Smooth muscle cell of bladder (primary cell): ENCODE measurements around the gene PAK3. TPM values are rescaled to one million over a fixed set of nuclear protein-coding genes. Genes with fewer than 3 reads are reported as not detected.

ENCODE experiments used
- total RNA-seq: library from RNA; depleted of rRNA; stranded (reverse); fragments of >200 nt; gene quantifications from 2 replicates; pipeline ENCODE4 v1.2.3, GENCODE V29; 2014

Gene PAK3
- total RNA-seq = 1.6 TPM in 2 replicates

GRCh38 chrX:111095974-111096895 lies at the start of gene PAK3:
PAK3 (plus strand) TSS chrX:111096191; CDS start chrX:111123104, 26,913 bp downstream.

GRCh38 chrX:111270339-111270738 lies 174.3 kb downstream of the PAK3 start, which contains the start of gene CAPN6:
CAPN6 (minus strand) TSS chrX:111270483; CDS start chrX:111263936, 6,547 bp downstream.

Other genes starting within 250 kb of the PAK3 start
- not detected in 2 replicates for gene CAPN6, start 174.3 kb downstream of the PAK3 start, total RNA-seq